ENCODE data around the gene HPD.

Gene HPD

GRCh38 chr12:121809712-121810116 lies 48.9 kb downstream of the HPD start:
- no peak for DNase-seq

- no peak for DNase-seq
Measured at GRCh38 chr12:121808623-121809022, 50.0 kb downstream of the HPD start.

GRCh38 chr12:121807642-121808347 lies 50.9 kb downstream of the HPD start:
- DNase-seq: no peak

GRCh38 chr12:121806546-121807423 lies 51.9 kb downstream of the HPD start:
- DNase-seq: no peak

GRCh38 chr12:121806009-121806545 lies 52.6 kb downstream of the HPD start:
- no peak for DNase-seq

GRCh38 chr12:121805171-121806008 lies 53.3 kb downstream of the HPD start:
- DNase-seq: peak; percentile 65

GRCh38 chr12:121804417-121805111 lies 54.1 kb downstream of the HPD start:
- DNase-seq: peak; percentile 65

- DNase-seq: peak; percentile 61
Measured at GRCh38 chr12:121803861-121804416, 54.7 kb downstream of the HPD start, which contains the start of gene SETD1B. Gene SETD1B (plus strand): TSS chr12:121804009. CDS start chr12:121804738, 729 bp downstream.

GRCh38 chr12:121802843-121803698 lies 55.6 kb downstream of the HPD start:
- peak; percentile 95 for DNase-seq

- no peak for DNase-seq
Measured at GRCh38 chr12:121802485-121802842, 56.2 kb downstream of the HPD start.

GRCh38 chr12:121801595-121802484 lies 56.8 kb downstream of the HPD start:
- DNase-seq: peak; percentile 57

- DNase-seq: peak; percentile 84
Measured at GRCh38 chr12:121800694-121801594, 57.7 kb downstream of the HPD start.

- DNase-seq: peak; percentile 84
Measured at GRCh38 chr12:121799842-121800693, 58.6 kb downstream of the HPD start.

GRCh38 chr12:121799156-121799841 lies 59.4 kb downstream of the HPD start:
- peak; percentile 79 for DNase-seq

GRCh38 chr12:121798787-121799155 lies 59.9 kb downstream of the HPD start:
- DNase-seq: no peak

GRCh38 chr12:121797937-121798786 lies 60.5 kb downstream of the HPD start:
- peak; percentile 80 for DNase-seq

All from right forelimb (tissue), 1 donor.